Measurements from ENCODE around the gene DGAT2L6. TPM values are rescaled to one million over a fixed set of nuclear protein-coding genes. Genes with fewer than 3 reads are reported as not detected.

DGAT2L6 gene
- total RNA-seq, 1 experiment from 2014 or later, result not detected

DNA sequence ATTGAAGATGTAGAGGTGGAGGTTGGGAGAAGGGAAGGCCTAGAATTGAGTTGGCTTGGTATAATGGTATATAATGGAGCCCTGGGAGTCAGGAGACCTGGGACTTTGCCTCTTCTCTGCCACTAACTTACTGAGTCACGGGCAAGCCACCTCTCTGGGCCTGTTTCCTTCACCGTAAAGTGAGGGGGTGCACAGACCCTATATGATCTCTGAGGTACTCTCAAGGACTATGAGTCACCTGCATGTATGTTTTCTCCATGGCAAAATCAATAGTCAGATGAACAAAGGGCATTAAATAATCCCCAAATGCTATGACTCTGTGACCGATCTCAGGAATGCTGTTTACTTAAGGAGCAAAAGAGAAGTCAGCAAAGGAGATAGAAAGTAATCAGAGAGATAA lies 77.6 kb downstream of the DGAT2L6 start:
- H2BK5ac ChIP-seq (ENCODE audit: insufficient read length, low read length), result no peak overlapping the region
- H3K9me3 Mint-ChIP-seq, result peaks cover 73 to 82% of the 10 kb centered on the region in 2 experiments
- no CpG with 5 or more reads among the region's 3 CpGs for WGBS (ENCODE audit: extremely low coverage, insufficient read length, low lambda C conversion rate)
- no peak overlapping the region for H2AFZ ChIP-seq (ENCODE audit: low read length)
- no peak overlapping the region for H3K4me2 ChIP-seq (ENCODE audit: insufficient read depth, insufficient read length, low read length)
- no peaks in the 10 kb centered on the region for H3K27me3 ChIP-seq (ENCODE audit: insufficient read depth, low read length)
- H2BK15ac ChIP-seq (ENCODE audit: low read depth, low read length), result no peak overlapping the region
- H4K8ac ChIP-seq (replicated peaks; ENCODE audit: insufficient read length, low read depth, low read length), result no peak overlapping the region
- no peaks in the 10 kb centered on the region for H3K79me1 ChIP-seq (ENCODE audit: insufficient read depth, low read depth, low read length, poor library complexity, severe bottlenecking)
- H2AK5ac ChIP-seq (ENCODE audit: insufficient read length, low read length), result no peak overlapping the region
- H4K20me1 ChIP-seq (ENCODE audit: control insufficient read depth, insufficient read depth, insufficient read length), result no peaks in the 10 kb centered on the region
- H4K5ac ChIP-seq (ENCODE audit: insufficient read length, low read depth, low read length), result no peak overlapping the region
- H3K4me1 Mint-ChIP-seq, result peaks cover 10% of the 10 kb centered on the region in 2 experiments
- no peaks in the 10 kb centered on the region for H3K79me2 ChIP-seq (ENCODE audit: insufficient read depth, low read length)
- no peak overlapping the region for H2BK20ac ChIP-seq (ENCODE audit: low read depth, low read length, poor library complexity, severe bottlenecking)
- H3K4me3 Mint-ChIP-seq, result no peak overlapping the region
- no peak for DNase-seq
- no peak overlapping the region for H3K4ac ChIP-seq (ENCODE audit: low read depth, low read length)
- no peak overlapping the region for H2BK120ac ChIP-seq (ENCODE audit: low read depth, low read length, poor library complexity, severe bottlenecking)
- no peak overlapping the region for H3K27ac Mint-ChIP-seq
- peaks cover 0 to 5% (median 4%) of the 10 kb centered on the region in 3 experiments; a peak in 3 of 7 replicates for H3K36me3 Mint-ChIP-seq (ENCODE audit: insufficient read depth in 1 of 3, low read depth in 3 of 3)
- TF ChIP-seq, protein P1, sequence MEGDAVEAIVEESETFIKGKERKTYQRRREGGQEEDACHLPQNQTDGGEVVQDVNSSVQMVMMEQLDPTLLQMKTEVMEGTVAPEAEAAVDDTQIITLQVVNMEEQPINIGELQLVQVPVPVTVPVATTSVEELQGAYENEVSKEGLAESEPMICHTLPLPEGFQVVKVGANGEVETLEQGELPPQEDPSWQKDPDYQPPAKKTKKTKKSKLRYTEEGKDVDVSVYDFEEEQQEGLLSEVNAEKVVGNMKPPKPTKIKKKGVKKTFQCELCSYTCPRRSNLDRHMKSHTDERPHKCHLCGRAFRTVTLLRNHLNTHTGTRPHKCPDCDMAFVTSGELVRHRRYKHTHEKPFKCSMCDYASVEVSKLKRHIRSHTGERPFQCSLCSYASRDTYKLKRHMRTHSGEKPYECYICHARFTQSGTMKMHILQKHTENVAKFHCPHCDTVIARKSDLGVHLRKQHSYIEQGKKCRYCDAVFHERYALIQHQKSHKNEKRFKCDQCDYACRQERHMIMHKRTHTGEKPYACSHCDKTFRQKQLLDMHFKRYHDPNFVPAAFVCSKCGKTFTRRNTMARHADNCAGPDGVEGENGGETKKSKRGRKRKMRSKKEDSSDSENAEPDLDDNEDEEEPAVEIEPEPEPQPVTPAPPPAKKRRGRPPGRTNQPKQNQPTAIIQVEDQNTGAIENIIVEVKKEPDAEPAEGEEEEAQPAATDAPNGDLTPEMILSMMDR (conservative IDR thresholded peaks at IDR 0.05), result no peak
- H3K9me3 ChIP-seq (ENCODE audit: control insufficient read depth, low read depth, low read length), result peaks cover 46% of the 10 kb centered on the region
- no peak overlapping the region for H3K9ac ChIP-seq (ENCODE audit: extremely low read depth, insufficient read length, low read length)
- no peaks in the 10 kb centered on the region for H3K23me2 ChIP-seq (ENCODE audit: insufficient read length, low read depth, low read length, poor library complexity, severe bottlenecking)
- no peak overlapping the region for H3K14ac ChIP-seq (ENCODE audit: insufficient read depth, low read length)
- H3K4me1 ChIP-seq (ENCODE audit: insufficient read depth, low read length), result no peaks in the 10 kb centered on the region
- no peaks in the 10 kb centered on the region for H3K27me3 Mint-ChIP-seq (ENCODE audit: low read depth)
- H4K91ac ChIP-seq (ENCODE audit: insufficient read length, low read depth, low read length), result no peak overlapping the region
- H2BK12ac ChIP-seq (ENCODE audit: insufficient read length, low read depth, low read length), result no peak overlapping the region
- H3K23ac ChIP-seq (ENCODE audit: insufficient read length, low read depth, low read length), result no peak overlapping the region
- H3T11ph ChIP-seq (ENCODE audit: low read length), result no peak overlapping the region
- no peak overlapping the region for H3K56ac ChIP-seq (ENCODE audit: insufficient read length, low read depth, low read length)
- H3K18ac ChIP-seq (ENCODE audit: insufficient read length, low read depth, low read length), result no peak overlapping the region
- no peak overlapping the region for H3K27ac ChIP-seq (ENCODE audit: insufficient read length, low read depth, low read length)

Other genes with a start within 250 kb of the DGAT2L6 start
- gene AWAT2, start 127.5 kb upstream of the DGAT2L6 start, total RNA-seq (2021), result not detected in 2 replicates
- gene OTUD6A, start 115.0 kb upstream of the DGAT2L6 start, total RNA-seq (2021), result 0.18 TPM in 1 of 2 replicates, not detected in the other
- 41.6 and 45.0 TPM in 2 replicates for gene IGBP1, start 44.0 kb upstream of the DGAT2L6 start, total RNA-seq (2021)
- gene AWAT1, start 57.2 kb downstream of the DGAT2L6 start, total RNA-seq (2021), result not detected in 2 replicates
- 0.18 TPM in 1 of 2 replicates, not detected in the other for gene P2RY4, start 82.7 kb downstream of the DGAT2L6 start, total RNA-seq (2021)
- not detected in 2 replicates for gene ARR3, start 90.9 kb downstream of the DGAT2L6 start, total RNA-seq (2021)
- not detected in 2 replicates for gene RAB41, start 104.7 kb downstream of the DGAT2L6 start, total RNA-seq (2021)
- gene PDZD11, start 112.4 kb downstream of the DGAT2L6 start, total RNA-seq (2021), result 30.4 and 30.6 TPM in 2 replicates
- gene KIF4A, start 112.6 kb downstream of the DGAT2L6 start, total RNA-seq (2021), result 41.4 and 41.8 TPM in 2 replicates
- gene GDPD2, start 245.8 kb downstream of the DGAT2L6 start, total RNA-seq (2021), result 13.9 and 14.1 TPM in 2 replicates